GM12891 (cell line): ENCODE results near the gene PPFIA2.

Source experiments
- DNase-seq: peaks from one replicate; pipeline ENCODE4 v3.0.0; 2011; ENCODE audit warnings: low spot score; ENCODE audit not compliant: insufficient read length
- FAIRE-seq: peaks from 2 replicates; lab custom pipeline; 2011; peaks lifted over from hg19 to GRCh38; lab: Jason Lieb, UNC
- PAX5 ChIP-seq: IDR thresholded peaks from 2 replicates; pipeline ENCODE4 v1.6.1; 2011; ENCODE audit warnings: low read length, moderate library complexity, mild to moderate bottlenecking; ENCODE audit not compliant: insufficient read depth, severe bottlenecking
- POLR2A ChIP-seq: IDR thresholded peaks from 2 replicates; pipeline ENCODE4 v1.6.1; 2011; ENCODE audit warnings: low read depth, low read length, control low read depth
- POLR2AphosphoS5 ChIP-seq: IDR thresholded peaks from 2 replicates; pipeline ENCODE4 v1.6.1; 2011; ENCODE audit warnings: low read depth, low read length, control low read depth
- POU2F2 ChIP-seq: IDR thresholded peaks from 2 replicates; pipeline ENCODE4 v1.6.1; 2011; ENCODE audit warnings: low read depth, mild to moderate bottlenecking, control low read depth, low read length, moderate library complexity
- SPI1 ChIP-seq: IDR thresholded peaks from 2 replicates; pipeline ENCODE4 v1.6.1; 2011; ENCODE audit warnings: low read depth, low read length, control low read depth
- TAF1 ChIP-seq: IDR thresholded peaks from 2 replicates; pipeline ENCODE4 v1.6.1; 2011; ENCODE audit warnings: low read depth, low read length, control low read depth

PPFIA2 gene

DNA sequence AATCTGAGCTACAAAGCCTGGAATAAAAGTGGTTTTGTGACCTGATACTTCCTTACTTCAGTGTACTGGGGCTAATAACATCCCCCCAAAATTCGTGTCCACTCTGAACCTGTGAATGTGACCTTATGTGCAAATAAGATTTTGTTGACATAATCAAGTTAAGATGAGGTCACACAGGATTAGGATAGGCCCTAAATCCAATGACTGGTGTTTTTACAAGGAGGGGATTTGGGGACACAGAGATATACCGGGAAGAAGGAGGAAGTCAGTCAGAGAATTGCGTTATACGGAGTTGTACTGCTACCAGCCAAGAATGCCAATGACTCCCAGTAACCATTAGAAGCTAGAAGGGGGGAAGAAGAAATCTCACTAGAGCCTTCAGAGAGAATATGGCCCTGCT is 381.4 kb downstream of the PPFIA2 start:
- no peak for TF ChIP-seq POLR2A
- no peak for TF ChIP-seq TAF1
- no peak for TF ChIP-seq POU2F2
- no peak for TF ChIP-seq PAX5
- no peak for TF ChIP-seq SPI1
- no peak for TF ChIP-seq POLR2AphosphoS5
- FAIRE-seq (no peak), DNase-seq (no peak)

- no peak for TF ChIP-seq TAF1
- FAIRE-seq (no peak), DNase-seq (no peak)
These were observed 383.2 kb downstream of the PPFIA2 start for GRCh38 chr12:81375969-81376368.

DNA sequence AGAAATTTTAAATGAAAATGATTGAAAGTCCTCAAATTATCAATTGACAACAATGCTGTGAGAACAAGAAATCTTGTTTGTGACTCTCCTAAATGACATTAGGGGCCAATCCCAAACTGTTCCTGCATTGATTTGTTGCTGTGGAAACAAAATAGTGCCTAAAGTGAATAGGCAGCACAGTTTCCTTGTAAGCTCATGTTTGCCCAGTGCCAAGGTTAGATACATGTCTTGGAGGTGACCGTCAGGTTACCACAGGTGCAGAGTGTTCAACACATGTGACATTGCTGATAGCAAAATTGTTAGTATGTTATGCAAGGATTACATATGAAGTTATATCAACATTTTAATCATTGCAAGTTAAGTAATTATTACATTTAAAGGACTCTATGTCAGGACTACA is 388.7 kb downstream of the PPFIA2 start:
- no peak for TF ChIP-seq TAF1
- TF ChIP-seq POLR2A = no peak
- TF ChIP-seq POU2F2 = no peak
- TF ChIP-seq SPI1 = no peak
- no peak for TF ChIP-seq POLR2AphosphoS5
- TF ChIP-seq PAX5 = no peak
- DNase-seq (no peak), FAIRE-seq (no peak)

GRCh38 chr12:81369175-81369574 is 390.0 kb downstream of the PPFIA2 start:
- FAIRE-seq (no peak), DNase-seq (no peak)
- no peak for TF ChIP-seq POU2F2
- no peak for TF ChIP-seq POLR2A
- TF ChIP-seq SPI1 = no peak
- no peak for TF ChIP-seq TAF1
- no peak for TF ChIP-seq POLR2AphosphoS5
- TF ChIP-seq PAX5 = no peak

DNA sequence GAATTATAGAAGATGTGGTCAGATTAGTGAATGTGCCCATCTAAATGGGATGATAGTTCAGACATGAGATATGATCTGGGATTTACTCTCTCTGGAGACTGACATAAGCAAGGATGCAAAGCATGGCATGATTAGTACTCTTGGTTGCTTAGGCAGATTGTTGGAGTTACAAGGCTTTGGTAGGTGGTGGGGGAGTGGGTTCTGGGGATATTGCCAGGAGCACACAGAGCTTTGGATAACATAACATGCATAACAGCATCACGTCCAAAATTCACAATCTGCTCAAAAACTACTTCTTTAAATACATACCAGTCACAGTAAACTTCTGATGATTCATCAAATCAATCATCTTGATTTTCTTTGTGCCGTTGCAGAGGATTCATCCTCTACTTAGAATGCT is 393.9 kb downstream of the PPFIA2 start:
- FAIRE-seq (no peak), DNase-seq (no peak)
- TF ChIP-seq POLR2AphosphoS5 (no peak), TAF1 (no peak), PAX5 (no peak), POU2F2 (no peak), SPI1 (no peak), POLR2A (no peak)

GRCh38 chr12:81360916-81361315 is 398.2 kb downstream of the PPFIA2 start:
- no peak for TF ChIP-seq TAF1
- TF ChIP-seq SPI1 = no peak
- TF ChIP-seq PAX5 = no peak
- no peak for TF ChIP-seq POLR2A
- FAIRE-seq = no peak
- no peak for DNase-seq

DNA sequence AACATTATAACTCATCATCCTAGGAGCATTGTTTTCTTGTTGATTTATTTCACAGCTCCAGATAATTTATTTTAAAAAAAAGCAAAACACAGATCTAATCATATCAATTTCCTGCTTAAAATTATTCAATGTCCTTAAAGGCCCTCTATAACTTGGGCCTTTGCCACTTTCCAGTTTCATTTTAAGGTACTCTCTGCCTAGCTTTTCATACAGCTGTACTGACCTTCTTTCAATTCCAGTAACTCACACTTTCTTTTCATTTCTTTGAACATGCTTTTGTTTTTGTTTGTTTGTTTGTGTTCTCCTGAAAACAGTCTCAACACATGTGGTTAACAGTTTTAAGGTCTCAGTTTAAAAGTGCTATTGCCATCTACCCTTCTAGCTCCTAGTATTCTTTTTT is 399.4 kb downstream of the PPFIA2 start:
- no peak for TF ChIP-seq POU2F2
- no peak for TF ChIP-seq POLR2AphosphoS5
- TF ChIP-seq PAX5 = no peak
- TF ChIP-seq SPI1 = no peak
- no peak for TF ChIP-seq TAF1
- TF ChIP-seq POLR2A = no peak
- DNase-seq = no peak
- FAIRE-seq = no peak

GRCh38 chr12:81354327-81354932 is 404.7 kb downstream of the PPFIA2 start:
- TF ChIP-seq POLR2AphosphoS5 (no peak), POLR2A (no peak), TAF1 (no peak), SPI1 (no peak), PAX5 (no peak), POU2F2 (no peak)
- DNase-seq = no peak
- no peak for FAIRE-seq

GRCh38 chr12:81350309-81350708 is 408.8 kb downstream of the PPFIA2 start:
- TF ChIP-seq SPI1 (no peak), TAF1 (no peak), POU2F2 (no peak), PAX5 (no peak), POLR2AphosphoS5 (no peak), POLR2A (no peak)
- no peak for DNase-seq
- FAIRE-seq = no peak

DNA sequence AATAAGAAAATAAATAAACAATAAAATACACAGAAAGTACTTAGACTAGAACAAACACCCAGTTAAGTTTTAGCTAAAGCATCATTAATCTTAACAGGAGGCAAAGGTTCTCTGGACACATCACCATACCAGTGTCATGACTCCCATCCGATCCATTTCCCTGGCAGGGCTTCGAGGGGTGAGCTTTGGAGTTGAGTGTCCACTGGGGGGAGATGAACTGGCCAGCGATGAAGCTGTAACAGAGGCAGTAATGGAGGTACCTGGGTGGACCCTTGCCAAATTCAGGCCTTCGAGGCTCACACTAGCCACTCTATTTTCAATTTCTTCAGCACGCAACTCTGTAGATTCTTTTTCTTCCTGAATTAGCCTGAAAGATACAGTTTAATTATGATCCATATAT is 411.7 kb downstream of the PPFIA2 start:
- no peak for TF ChIP-seq POU2F2
- TF ChIP-seq POLR2A = no peak
- TF ChIP-seq PAX5 = no peak
- no peak for TF ChIP-seq TAF1
- TF ChIP-seq POLR2AphosphoS5 = no peak
- TF ChIP-seq SPI1 = no peak
- no peak for FAIRE-seq

GRCh38 chr12:81340910-81341309 is 418.2 kb downstream of the PPFIA2 start:
- no peak for TF ChIP-seq SPI1
- DNase-seq (no peak), FAIRE-seq (no peak)

More for the DNA sequence above, 411.7 kb downstream of the PPFIA2 start:
- no peak for DNase-seq

GRCh38 chr12:81339071-81339470 is 420.1 kb downstream of the PPFIA2 start:
- FAIRE-seq (no peak), DNase-seq (no peak)
- TF ChIP-seq TAF1 = no peak
